HG03039 (cell line): Measurements from ENCODE around the gene NISCH.
"Not testable (repeated sequence)": the region's sequence is repeated elsewhere in the genome, so short reads cannot be mapped to it uniquely, and the experiment has no call there.

Source experiments
- ATAC-seq: cut with Tn5 transposase; IDR thresholded peaks from one replicate; pipeline ENCODE4 v1.9.1; 2021; ENCODE audit warnings: mild to moderate bottlenecking, moderate library complexity; ENCODE audit not compliant: unreplicated experiment

The NISCH gene

GRCh38 chr3:52524752-52525679 is 69.6 kb downstream of the NISCH start:
- no peak for ATAC-seq

GRCh38 chr3:52525680-52526561 is 70.5 kb downstream of the NISCH start:
- ATAC-seq: no peak

GRCh38 chr3:52526671-52527038 is 71.3 kb downstream of the NISCH start:
- not testable (repeated sequence) for ATAC-seq

- no peak for ATAC-seq
Measured at GRCh38 chr3:52527039-52527731, 71.8 kb downstream of the NISCH start.

GRCh38 chr3:52527732-52528585 is 72.6 kb downstream of the NISCH start:
- ATAC-seq: no peak

- no peak for ATAC-seq
Measured at GRCh38 chr3:52528586-52529375, 73.4 kb downstream of the NISCH start.

GRCh38 chr3:52529376-52530333 is 74.3 kb downstream of the NISCH start:
- no peak for ATAC-seq

GRCh38 chr3:52530918-52531826 is 75.8 kb downstream of the NISCH start:
- no peak for ATAC-seq

GRCh38 chr3:52531860-52532516 is 76.6 kb downstream of the NISCH start:
- no peak for ATAC-seq

GRCh38 chr3:52532517-52532837 is 77.1 kb downstream of the NISCH start:
- ATAC-seq: no peak

- ATAC-seq: no peak
Measured at GRCh38 chr3:52532838-52533622, 77.6 kb downstream of the NISCH start.

- peak; percentile 29 for ATAC-seq
Measured at GRCh38 chr3:52533623-52534280, 78.3 kb downstream of the NISCH start, which contains the start of gene NT5DC2. Gene NT5DC2 (minus strand): TSS chr3:52533857. CDS start chr3:52533737, 120 bp downstream.

GRCh38 chr3:52534281-52535183 is 79.1 kb downstream of the NISCH start:
- no peak for ATAC-seq

GRCh38 chr3:52535411-52536111 is 80.2 kb downstream of the NISCH start:
- no peak for ATAC-seq
